SK-N-SH (cell line): ENCODE data around the gene KPNB1.

Experiments
- CTCF ChIP-seq: fragments of 200-600 bp; sonication (generic); IDR thresholded peaks from 2 replicates; pipeline ENCODE4 v1.6.1; 2017; ENCODE audit warnings: antibody characterized with exemption, mild to moderate bottlenecking, moderate library complexity
- EZH2phosphoT487 ChIP-seq: fragments of 200-600 bp; sonication (generic); IDR thresholded peaks from 2 replicates; pipeline ENCODE4 v1.6.1; 2017; ENCODE audit warnings: low read depth, mixed run types, mild to moderate bottlenecking, antibody characterized with exemption, moderate library complexity, borderline replicate concordance
- FOXJ3 ChIP-seq: sonication (generic); formaldehyde crosslinking; IDR thresholded peaks from 2 replicates; pipeline ENCODE4 v1.5.1; 2020; ENCODE audit warnings: mild to moderate bottlenecking, missing genetic modification reagents
- RAD21 ChIP-seq: IDR thresholded peaks from 2 replicates; pipeline ENCODE4 v1.6.1; 2012; ENCODE audit warnings: mild to moderate bottlenecking, low read length
- RCOR1 ChIP-seq: fragments of 150-350 bp; IDR thresholded peaks from 2 replicates; pipeline ENCODE4 v1.6.1; 2017; ENCODE audit warnings: antibody characterized with exemption, low read length
- USF1 ChIP-seq: IDR thresholded peaks from 2 replicates; pipeline ENCODE4 v1.4.0; 2012; ENCODE audit warnings: low read depth, borderline replicate concordance
- USF2 ChIP-seq: fragments of 150-350 bp; IDR thresholded peaks from 2 replicates; pipeline ENCODE4 v1.6.1; 2017; ENCODE audit warnings: antibody characterized with exemption, low read length, low read depth, borderline replicate concordance

- TF ChIP-seq RAD21 (no peak), EZH2phosphoT487 (no peak), USF2 (no peak), CTCF (no peak), RCOR1 (no peak), FOXJ3 (CRISPR knock-in tag) (no peak), USF1 (no peak)
Measured at GRCh38 chr17:47732399-47733046, 82.8 kb downstream of the KPNB1 start.
